Measurements from ENCODE around the gene TEX44. TPM values are rescaled to one million over a fixed set of nuclear protein-coding genes. Genes with fewer than 3 reads are reported as not detected.

TEX44 gene
- total RNA-seq, 1 donor from 2014 or later: not detected

Other genes with a start within 250 kb of the TEX44 start
- 0.98 TPM for gene B3GNT7, start 197.2 kb upstream of the TEX44 start, total RNA-seq
- gene NCL, start 128.4 kb upstream of the TEX44 start, total RNA-seq: 157 TPM
- gene NMUR1, start 62.4 kb upstream of the TEX44 start, total RNA-seq: under 0.01 TPM
- gene PTMA, start 115.7 kb downstream of the TEX44 start, total RNA-seq: 458 TPM
- 24.6 TPM for gene PDE6D, start 188.4 kb downstream of the TEX44 start, total RNA-seq
- 19.7 TPM for gene COPS7B, start 193.6 kb downstream of the TEX44 start, total RNA-seq